Esophagus muscularis mucosa (tissue), 3 donors: Measurements from ENCODE around the gene CELF5.

Experiments used
- POLR2A ChIP-seq: fragments of 450-650 bp; IDR thresholded peaks from one replicate; pipeline ENCODE4 v1.6.1; 2017; ENCODE audit warnings: antibody characterized with exemption, moderate library complexity, mild to moderate bottlenecking, low read depth
- TF ChIP-seq, protein P1 (sequence below), 3 experiments: fragments of 200-600 bp in 2 of 3; fragments of 450-650 bp in 1 of 3; sonication (generic) in 2 of 3; IDR thresholded peaks; one replicate each; pipeline ENCODE4 v1.5.1; 2017 to 2019; ENCODE audit warnings: antibody characterized with exemption in 3 of 3, mild to moderate bottlenecking in 2 of 3, moderate library complexity in 1 of 3

DNA sequence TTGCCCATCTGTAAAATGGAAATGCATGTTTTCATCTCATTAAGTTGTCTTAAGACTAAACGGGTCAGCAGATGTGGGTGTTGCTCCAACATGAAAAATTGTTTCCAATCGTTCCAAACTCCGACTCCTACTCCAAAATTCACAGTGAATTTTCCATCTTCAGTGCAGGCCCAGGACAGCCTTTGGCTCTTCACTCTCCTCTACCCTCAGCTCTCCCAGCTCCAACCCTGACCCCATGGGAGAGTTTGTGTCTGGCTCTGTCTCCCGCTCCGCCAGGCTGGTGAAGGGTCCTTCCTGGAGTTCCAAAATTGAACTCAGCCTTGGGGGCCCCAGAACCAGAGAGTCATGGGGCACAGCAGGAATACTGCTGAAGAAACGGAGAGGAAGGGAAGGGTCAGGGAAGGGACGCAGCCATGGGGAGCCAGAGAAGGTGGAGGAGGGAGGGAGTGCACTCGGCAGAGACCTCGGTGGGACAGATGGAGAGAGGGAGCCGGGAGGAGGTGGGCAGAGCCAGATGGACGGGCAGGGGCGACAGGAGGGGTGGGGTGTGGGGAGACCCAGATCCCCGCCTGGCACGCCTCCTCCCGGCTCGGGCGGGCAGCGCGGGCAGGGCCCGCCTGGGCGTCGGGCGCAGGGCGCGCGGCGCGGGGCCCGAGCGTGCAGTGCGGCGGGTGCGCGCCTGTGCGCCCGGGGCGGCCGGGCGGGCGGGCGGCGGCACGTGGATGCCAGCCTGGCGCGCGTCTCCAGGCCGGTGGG is 45.6 kb downstream of the CELF5 start:
- TF ChIP-seq POLR2A: no peak
- TF ChIP-seq, protein P1, sequence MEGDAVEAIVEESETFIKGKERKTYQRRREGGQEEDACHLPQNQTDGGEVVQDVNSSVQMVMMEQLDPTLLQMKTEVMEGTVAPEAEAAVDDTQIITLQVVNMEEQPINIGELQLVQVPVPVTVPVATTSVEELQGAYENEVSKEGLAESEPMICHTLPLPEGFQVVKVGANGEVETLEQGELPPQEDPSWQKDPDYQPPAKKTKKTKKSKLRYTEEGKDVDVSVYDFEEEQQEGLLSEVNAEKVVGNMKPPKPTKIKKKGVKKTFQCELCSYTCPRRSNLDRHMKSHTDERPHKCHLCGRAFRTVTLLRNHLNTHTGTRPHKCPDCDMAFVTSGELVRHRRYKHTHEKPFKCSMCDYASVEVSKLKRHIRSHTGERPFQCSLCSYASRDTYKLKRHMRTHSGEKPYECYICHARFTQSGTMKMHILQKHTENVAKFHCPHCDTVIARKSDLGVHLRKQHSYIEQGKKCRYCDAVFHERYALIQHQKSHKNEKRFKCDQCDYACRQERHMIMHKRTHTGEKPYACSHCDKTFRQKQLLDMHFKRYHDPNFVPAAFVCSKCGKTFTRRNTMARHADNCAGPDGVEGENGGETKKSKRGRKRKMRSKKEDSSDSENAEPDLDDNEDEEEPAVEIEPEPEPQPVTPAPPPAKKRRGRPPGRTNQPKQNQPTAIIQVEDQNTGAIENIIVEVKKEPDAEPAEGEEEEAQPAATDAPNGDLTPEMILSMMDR (IDR thresholded peaks at IDR 0.05): no peak
